ENCODE measurements around the gene CMKLR1. TPM values are rescaled to one million over a fixed set of nuclear protein-coding genes. Genes with fewer than 3 reads are reported as not detected.

CMKLR1 gene
- total RNA-seq, 1 donor from 2014 or later: not detected

- Histone ChIP-seq H3F3A (ENCODE audit: low read depth) (no peaks in the 10 kb centered on the region), H3K27me3 (no peaks in the 10 kb centered on the region), H3K4me3 (no peak overlapping the region), H3K9ac (no peak overlapping the region), H3K4me1 (peaks cover 3% of the 10 kb centered on the region), H3K79me2 (ENCODE audit: low read depth) (no peaks in the 10 kb centered on the region), H3K9me3 (ENCODE audit: low read depth) (no peaks in the 10 kb centered on the region), H3K36me3 (no peaks in the 10 kb centered on the region), H3K27ac (no peak overlapping the region), H4K20me1 (ENCODE audit: low read depth) (no peaks in the 10 kb centered on the region), H2AFZ (replicated peaks) (no peak overlapping the region), H3K4me2 (no peak overlapping the region)
- DNase-seq (ENCODE audit: low spot score): no peak
- Mint-ChIP-seq H3K9me3 (peaks cover 6% of the 10 kb centered on the region), H3K27me3 (ENCODE audit: insufficient read depth, low read depth) (peaks cover 28% of the 10 kb centered on the region), H3K4me1 (peaks cover 57% of the 10 kb centered on the region), H3K27ac (peak overlapping the region; percentile 40), H3K4me3 (peak overlapping the region; percentile 55), H3K36me3 (no peaks in the 10 kb centered on the region)
- TF ChIP-seq EZH2phosphoT487 (IDR thresholded peaks at IDR 0.05) (no peak), EZH2 (IDR thresholded peaks at IDR 0.05) (no peak), CTCF (IDR thresholded peaks at IDR 0.05) (no peak)
Measured at GRCh38 chr12:108297895-108298760, 41.0 kb downstream of the CMKLR1 start.

GRCh38 chr12:108297424-108297823 lies 41.7 kb downstream of the CMKLR1 start:
- TF ChIP-seq CTCF (IDR thresholded peaks at IDR 0.05) (no peak), EZH2 (IDR thresholded peaks at IDR 0.05) (no peak), EZH2phosphoT487 (IDR thresholded peaks at IDR 0.05) (no peak)
- Histone ChIP-seq H3K79me2 (ENCODE audit: low read depth) (no peaks in the 10 kb centered on the region), H2AFZ (replicated peaks) (no peak overlapping the region), H3F3A (ENCODE audit: low read depth) (no peaks in the 10 kb centered on the region), H3K27ac (no peak overlapping the region), H3K4me2 (no peak overlapping the region), H3K36me3 (no peaks in the 10 kb centered on the region), H3K4me3 (no peak overlapping the region), H3K4me1 (peaks cover 3% of the 10 kb centered on the region), H3K9me3 (ENCODE audit: low read depth) (no peaks in the 10 kb centered on the region), H4K20me1 (ENCODE audit: low read depth) (no peaks in the 10 kb centered on the region), H3K9ac (no peak overlapping the region), H3K27me3 (no peaks in the 10 kb centered on the region)
- peaks cover 6% of the 10 kb centered on the region for H3K9me3 Mint-ChIP-seq
- H3K27ac Mint-ChIP-seq: peak overlapping the region; percentile 40
- peaks cover 28% of the 10 kb centered on the region for H3K27me3 Mint-ChIP-seq (ENCODE audit: insufficient read depth, low read depth)
- H3K36me3 Mint-ChIP-seq: no peaks in the 10 kb centered on the region
- H3K4me3 Mint-ChIP-seq: peak overlapping the region; percentile 55
- no peak for DNase-seq (ENCODE audit: low spot score)
- H3K4me1 Mint-ChIP-seq: peaks cover 50% of the 10 kb centered on the region

- H3K9me3 ChIP-seq (ENCODE audit: low read depth): no peaks in the 10 kb centered on the region
- no peaks in the 10 kb centered on the region for H3F3A ChIP-seq (ENCODE audit: low read depth)
- Mint-ChIP-seq H3K9me3 (peaks cover 6% of the 10 kb centered on the region), H3K4me1 (peaks cover 45% of the 10 kb centered on the region), H3K27ac (no peak overlapping the region), H3K4me3 (no peak overlapping the region), H3K27me3 (ENCODE audit: insufficient read depth, low read depth) (peaks cover 28% of the 10 kb centered on the region), H3K36me3 (no peaks in the 10 kb centered on the region)
- peaks cover 3% of the 10 kb centered on the region for H3K4me1 ChIP-seq
- H3K27ac ChIP-seq: no peak overlapping the region
- no peaks in the 10 kb centered on the region for H3K36me3 ChIP-seq
- no peak overlapping the region for H2AFZ ChIP-seq (replicated peaks)
- no peak overlapping the region for H3K9ac ChIP-seq
- H3K4me2 ChIP-seq: no peak overlapping the region
- DNase-seq (ENCODE audit: low spot score): no peak
- H3K79me2 ChIP-seq (ENCODE audit: low read depth): no peaks in the 10 kb centered on the region
- H4K20me1 ChIP-seq (ENCODE audit: low read depth): no peaks in the 10 kb centered on the region
- no peak for TF ChIP-seq EZH2 (IDR thresholded peaks at IDR 0.05)
- TF ChIP-seq CTCF (IDR thresholded peaks at IDR 0.05): no peak
- no peak for TF ChIP-seq EZH2phosphoT487 (IDR thresholded peaks at IDR 0.05)
- no peaks in the 10 kb centered on the region for H3K27me3 ChIP-seq
- H3K4me3 ChIP-seq: no peak overlapping the region
Measured at GRCh38 chr12:108296945-108297344, 42.2 kb downstream of the CMKLR1 start.

Data from neural progenitor cell (in vitro differentiated cells).